Renal cortical epithelial cell (primary cell): ENCODE data around the gene KIF22. TPM values are rescaled to one million over a fixed set of nuclear protein-coding genes. Genes with fewer than 3 reads are reported as not detected.

Experiments used
- DNase-seq: peaks from one replicate; pipeline ENCODE4 v3.0.0-alpha.2; 2011; ENCODE audit warnings: low read depth
- total RNA-seq: library from RNA; depleted of rRNA; stranded (reverse); fragments of >200 nt; gene quantifications from 2 replicates; pipeline ENCODE4 v1.2.3, GENCODE V29; 2014

The KIF22 gene
- total RNA-seq, 1 donor from 2014 or later = 14.0 TPM

GRCh38 chr16:29841631-29842030 lies 51.1 kb downstream of the KIF22 start:
- DNase-seq = no peak

DNA sequence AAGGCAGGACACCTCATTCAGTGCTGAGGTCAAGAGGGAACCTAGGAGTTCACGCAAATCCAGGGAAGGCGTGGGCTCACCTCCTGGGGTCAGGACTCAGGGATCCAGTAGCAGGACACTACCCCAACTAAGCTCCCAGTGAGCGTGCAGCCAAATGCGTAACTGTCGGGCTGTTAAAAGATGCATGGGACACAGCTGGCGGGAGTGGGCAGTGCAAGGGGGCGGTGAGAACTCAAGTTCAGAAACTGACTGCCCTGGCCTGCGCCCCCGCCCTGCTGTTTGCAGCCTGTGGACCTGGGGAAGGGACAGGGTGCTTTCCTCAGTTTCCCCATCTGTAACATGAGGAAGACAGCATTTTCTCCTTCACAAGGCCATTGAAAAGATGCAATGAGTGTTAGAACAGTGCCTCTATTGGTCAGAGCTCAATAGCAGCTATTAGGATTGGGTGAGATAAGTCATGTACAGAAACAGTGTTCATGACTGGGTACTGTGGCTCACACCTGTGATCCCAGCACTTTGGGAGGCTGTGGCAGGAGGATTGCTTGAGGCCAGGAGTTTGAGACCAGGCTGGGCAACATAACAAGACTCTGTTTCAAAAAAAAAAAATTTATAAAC lies 52.3 kb downstream of the KIF22 start:
- DNase-seq = no peak

- no peak for DNase-seq
Measured at GRCh38 chr16:29843931-29844330, 53.4 kb downstream of the KIF22 start.

DNA sequence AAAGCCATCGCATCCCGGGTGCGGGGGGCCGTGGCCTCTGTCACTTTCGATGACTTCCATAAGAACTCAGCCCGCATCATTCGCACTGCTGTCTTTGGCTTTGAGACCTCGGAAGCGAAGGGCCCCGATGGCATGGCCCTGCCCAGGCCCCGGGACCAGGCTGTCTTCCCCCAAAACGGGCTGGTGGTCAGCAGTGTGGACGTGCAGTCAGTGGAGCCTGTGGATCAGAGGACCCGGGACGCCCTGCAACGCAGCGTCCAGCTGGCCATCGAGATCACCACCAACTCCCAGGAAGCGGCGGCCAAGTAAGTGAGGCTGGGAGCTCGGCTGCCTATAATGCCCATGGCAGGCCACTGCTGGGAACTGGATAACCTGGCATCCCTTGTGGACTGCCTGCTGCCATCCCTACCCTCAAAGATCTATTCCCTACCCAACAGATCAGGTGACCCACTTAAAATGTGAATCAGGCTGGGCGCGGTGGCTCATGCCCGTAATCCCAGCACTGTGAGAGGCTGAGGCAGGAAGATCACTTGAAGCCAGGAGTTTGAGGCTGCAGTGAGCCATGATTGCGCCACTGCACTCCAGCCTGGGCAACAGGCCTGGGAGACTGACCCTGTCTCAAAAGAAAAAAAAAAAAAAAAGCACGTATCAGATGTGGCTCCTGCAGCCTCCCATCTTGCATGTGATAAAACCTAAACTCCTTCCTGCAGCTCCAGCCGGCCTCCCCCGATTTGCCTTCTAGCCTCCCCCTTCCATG lies 54.2 kb downstream of the KIF22 start:
- DNase-seq = no peak

DNA sequence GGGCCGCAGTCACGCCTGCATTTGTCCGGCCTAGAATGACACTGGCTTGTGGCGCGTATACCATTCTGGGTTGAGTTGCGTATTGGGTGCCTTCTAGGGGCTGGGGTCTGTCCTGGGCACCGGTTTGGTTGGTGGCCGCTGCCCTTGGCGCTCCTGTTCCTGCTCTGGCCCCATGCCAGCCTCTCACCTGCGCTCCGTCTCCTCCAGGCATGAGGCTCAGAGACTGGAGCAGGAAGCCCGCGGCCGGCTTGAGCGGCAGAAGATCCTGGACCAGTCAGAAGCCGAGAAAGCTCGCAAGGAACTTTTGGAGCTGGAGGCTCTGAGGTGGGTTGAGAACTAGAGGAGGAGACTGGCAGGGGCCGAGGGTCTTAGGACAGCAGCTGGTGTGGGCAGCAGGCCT lies 55.1 kb downstream of the KIF22 start:
- DNase-seq = no peak

DNA sequence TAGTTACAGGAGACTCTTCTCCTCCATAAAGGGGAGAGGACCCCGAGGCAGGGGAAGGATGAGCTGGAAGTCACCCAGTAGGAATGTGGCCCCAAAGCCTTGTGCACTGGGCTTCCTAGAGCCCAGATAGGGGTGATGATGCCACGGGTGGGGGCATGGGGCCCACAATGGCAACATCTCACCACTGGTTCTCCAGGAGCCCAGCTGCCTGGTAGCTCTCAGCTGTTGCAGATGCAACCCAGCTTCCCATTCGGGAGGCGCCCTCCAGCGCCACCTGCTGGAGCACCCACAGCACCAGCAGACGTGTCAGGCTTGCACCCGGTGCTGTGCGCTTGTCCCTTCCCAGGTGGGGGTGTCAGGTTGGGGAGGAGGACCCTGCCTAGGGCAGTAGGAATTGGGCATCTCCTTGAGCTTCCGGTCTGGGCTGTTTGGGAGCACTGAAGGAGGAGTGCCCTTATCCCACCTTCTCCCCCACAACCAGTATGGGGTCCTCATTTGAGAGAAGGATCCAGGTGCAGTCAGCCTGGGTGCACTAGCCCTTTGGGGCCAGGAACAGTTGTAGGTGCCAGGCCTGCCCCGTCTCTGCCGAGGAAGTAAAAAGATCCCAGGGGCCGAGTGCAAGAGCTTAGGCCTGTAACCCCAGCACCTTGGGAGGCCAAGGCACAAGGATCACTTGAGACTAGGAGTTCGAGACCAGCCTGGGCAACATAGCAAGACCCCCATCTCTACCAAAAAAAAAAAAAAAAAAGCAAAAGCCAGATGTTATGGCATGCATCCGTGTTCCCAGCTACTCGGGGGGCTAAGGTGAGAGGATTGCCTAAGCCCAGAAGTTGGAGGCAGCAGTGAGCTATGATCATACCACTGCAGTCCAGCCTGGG lies 58.1 kb downstream of the KIF22 start:
- DNase-seq = peak; percentile 50

- DNase-seq = no peak
Measured at GRCh38 chr16:29849505-29849904, 59.0 kb downstream of the KIF22 start.

GRCh38 chr16:29850998-29851397 lies 60.4 kb downstream of the KIF22 start:
- DNase-seq = no peak

DNA sequence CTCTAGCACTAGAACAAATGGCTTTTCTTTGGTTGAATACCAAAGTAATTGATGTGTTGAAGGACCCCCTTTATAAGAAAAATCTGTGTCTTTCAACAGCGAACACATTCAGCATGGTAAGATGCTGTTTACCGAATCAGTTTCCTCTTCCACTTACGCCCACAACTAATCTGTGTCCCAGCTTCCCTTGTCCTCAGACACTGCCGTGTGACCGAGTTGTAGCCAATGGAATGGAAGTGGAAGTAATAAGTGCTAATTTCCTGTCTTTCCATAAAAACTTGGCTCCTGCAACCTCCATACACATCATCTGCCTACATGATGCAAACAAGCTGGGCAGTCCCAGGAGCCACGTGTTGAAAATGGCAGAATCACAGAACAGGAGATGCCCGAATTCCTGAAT lies 62.1 kb downstream of the KIF22 start:
- no peak for DNase-seq

DNA sequence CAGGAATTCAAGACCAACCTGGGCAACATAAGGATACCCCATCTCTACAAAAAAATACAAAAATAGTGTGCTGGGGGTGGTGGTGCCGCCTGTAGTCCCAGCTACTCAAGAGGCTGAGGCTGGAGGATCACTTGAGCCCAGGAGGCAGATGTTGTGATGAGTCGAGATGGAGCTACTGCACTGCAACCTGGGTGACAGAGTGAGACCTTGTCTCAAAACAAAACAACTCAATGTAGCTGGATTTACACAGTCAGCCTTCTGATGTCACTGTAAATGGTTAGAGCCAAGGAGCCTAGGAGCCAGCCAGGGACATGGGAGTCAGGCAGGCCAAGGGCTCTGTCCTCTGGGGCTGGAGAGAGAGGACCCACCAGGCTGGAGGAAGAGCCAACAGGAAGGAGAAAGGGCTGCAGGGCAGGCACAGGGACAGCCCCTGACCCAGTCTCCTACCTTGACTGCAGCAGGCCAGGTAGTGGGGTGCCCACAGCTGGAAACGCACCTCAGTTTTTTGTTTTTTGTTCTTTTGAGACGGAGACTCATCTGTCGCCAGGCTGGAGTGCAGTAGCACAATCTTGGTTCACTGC lies 64.1 kb downstream of the KIF22 start:
- DNase-seq = no peak

Other genes starting within 250 kb of the KIF22 start
- gene SPN, start 127.5 kb upstream of the KIF22 start, total RNA-seq = 0.05 TPM in 1 of 2 replicates, not detected in the other
- gene QPRT, start 111.6 kb upstream of the KIF22 start, total RNA-seq = 119 and 258 TPM in 2 replicates
- gene C16orf54, start 44.8 kb upstream of the KIF22 start, total RNA-seq = not detected in 2 replicates
- gene ZG16, start 12.5 kb upstream of the KIF22 start, total RNA-seq = not detected in 2 replicates
- 159 and 161 TPM in 2 replicates for gene MAZ, start 15.8 kb downstream of the KIF22 start, total RNA-seq
- gene PRRT2, start 21.4 kb downstream of the KIF22 start, total RNA-seq = 0.25 and 0.35 TPM in 2 replicates
- 17.7 and 19.6 TPM in 2 replicates for gene PAGR1, start 25.4 kb downstream of the KIF22 start, total RNA-seq
- 431 and 491 TPM in 2 replicates for gene MVP, start 29.7 kb downstream of the KIF22 start, total RNA-seq
- gene CDIPT, start 72.5 kb downstream of the KIF22 start, total RNA-seq = 69.1 and 114 TPM in 2 replicates
- 9.2 and 45.7 TPM in 2 replicates for gene SEZ6L2, start 108.8 kb downstream of the KIF22 start, total RNA-seq
- gene ASPHD1, start 109.7 kb downstream of the KIF22 start, total RNA-seq = 15.8 and 33.3 TPM in 2 replicates
- gene KCTD13, start 135.5 kb downstream of the KIF22 start, total RNA-seq = 12.5 and 13.2 TPM in 2 replicates
- gene TMEM219, start 171.3 kb downstream of the KIF22 start, total RNA-seq = 48.9 and 112 TPM in 2 replicates
- gene TAOK2, start 183.1 kb downstream of the KIF22 start, total RNA-seq = 52.4 and 80.9 TPM in 2 replicates
- gene HIRIP3, start 204.9 kb downstream of the KIF22 start, total RNA-seq = 7.8 and 8.2 TPM in 2 replicates
- 27.7 and 48.1 TPM in 2 replicates for gene INO80E, start 205.5 kb downstream of the KIF22 start, total RNA-seq
- 0.80 TPM in 1 of 2 replicates, not detected in the other for gene DOC2A, start 220.3 kb downstream of the KIF22 start, total RNA-seq
- not detected in 2 replicates for gene C16orf92, start 232.4 kb downstream of the KIF22 start, total RNA-seq
- 0.15 TPM in 1 of 2 replicates, not detected in the other for gene TLCD3B, start 240.5 kb downstream of the KIF22 start, total RNA-seq